ENCODE data around the gene ZNF518A. TPM values are rescaled to one million over a fixed set of nuclear protein-coding genes. Genes with fewer than 3 reads are reported as not detected.

Gene ZNF518A
- total RNA-seq, 1 experiment from 2014 or later: 26.1 TPM

- no peak for ATAC-seq
- no peak for TF ChIP-seq SIN3A (IDR thresholded peaks at IDR 0.05; ENCODE audit: borderline replicate concordance, insufficient read depth, low read depth, low read length)
- TF ChIP-seq, protein P1, sequence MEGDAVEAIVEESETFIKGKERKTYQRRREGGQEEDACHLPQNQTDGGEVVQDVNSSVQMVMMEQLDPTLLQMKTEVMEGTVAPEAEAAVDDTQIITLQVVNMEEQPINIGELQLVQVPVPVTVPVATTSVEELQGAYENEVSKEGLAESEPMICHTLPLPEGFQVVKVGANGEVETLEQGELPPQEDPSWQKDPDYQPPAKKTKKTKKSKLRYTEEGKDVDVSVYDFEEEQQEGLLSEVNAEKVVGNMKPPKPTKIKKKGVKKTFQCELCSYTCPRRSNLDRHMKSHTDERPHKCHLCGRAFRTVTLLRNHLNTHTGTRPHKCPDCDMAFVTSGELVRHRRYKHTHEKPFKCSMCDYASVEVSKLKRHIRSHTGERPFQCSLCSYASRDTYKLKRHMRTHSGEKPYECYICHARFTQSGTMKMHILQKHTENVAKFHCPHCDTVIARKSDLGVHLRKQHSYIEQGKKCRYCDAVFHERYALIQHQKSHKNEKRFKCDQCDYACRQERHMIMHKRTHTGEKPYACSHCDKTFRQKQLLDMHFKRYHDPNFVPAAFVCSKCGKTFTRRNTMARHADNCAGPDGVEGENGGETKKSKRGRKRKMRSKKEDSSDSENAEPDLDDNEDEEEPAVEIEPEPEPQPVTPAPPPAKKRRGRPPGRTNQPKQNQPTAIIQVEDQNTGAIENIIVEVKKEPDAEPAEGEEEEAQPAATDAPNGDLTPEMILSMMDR (IDR thresholded peaks at IDR 0.05): no peak
- TF ChIP-seq POLR2AphosphoS5 (IDR thresholded peaks at IDR 0.05; ENCODE audit: low read depth, low read length): no peak
- no peak for TF ChIP-seq TCF7L2 (IDR thresholded peaks at IDR 0.05; ENCODE audit: low read depth, low read length)
- TF ChIP-seq REST (IDR thresholded peaks at IDR 0.05; ENCODE audit: insufficient read depth in 1 of 2, low read depth in 2 of 2, low read length in 1 of 2): no peak
- peaks cover 8% of the 10 kb centered on the region for H3K9me3 ChIP-seq (ENCODE audit: control insufficient read depth, insufficient read depth, low read depth, low read length)
- intact Hi-C loops (cut with micrococcal nuclease; ENCODE audit: unreplicated experiment) (loop anchor here (1.0 kb wide), 1 partner anchor 40 kb away; the partner anchor contains the start of gene ZNF518A), in situ Hi-C loops (cut with HindIII; ENCODE audit: low pct_unique_long_range_greater_than_20kb, low sequenced_read_pairs) (no loop called here)
- peak overlapping the region; percentile 91 for H3K27ac ChIP-seq (ENCODE audit: low read length)
- DNase-seq (ENCODE audit: low read depth, low spot score): no peak
- BruUV-seq (replicated peaks): no TSS peak
- peak overlapping the region; percentile 70 to 92 for H3K4me3 ChIP-seq (ENCODE audit: low read depth in 2 of 2, low read length in 2 of 2)
- no peaks in the 10 kb centered on the region for H3K36me3 ChIP-seq (ENCODE audit: control insufficient read depth, insufficient read depth, low read length)
- peaks cover 19% of the 10 kb centered on the region for H3K27me3 ChIP-seq (ENCODE audit: control insufficient read depth, insufficient read depth, low read length)
- CTCF ChIA-PET: no interaction called here
- POLR2A ChIA-PET: interaction anchor here (0.9 to 2.2 kb wide), 2 partner anchors 33 to 39 kb away, joined by 3 to 6 read pairs; partner anchors contain the start of gene ZNF518A
- H3K4me1 ChIP-seq (ENCODE audit: control insufficient read depth, insufficient read depth, low read length): peaks cover 3% of the 10 kb centered on the region; the same call in 1 of the 2 replicates
These were observed 39.7 kb upstream of the ZNF518A start for GRCh38 chr10:96090463-96090800.

GRCh38 chr10:96092999-96093767 lies 36.9 kb upstream of the ZNF518A start:
- H3K27ac ChIP-seq (ENCODE audit: low read length): no peak overlapping the region
- H3K4me3 ChIP-seq (ENCODE audit: low read depth in 2 of 2, low read length in 2 of 2): no peak overlapping the region
- intact Hi-C loops (cut with micrococcal nuclease; ENCODE audit: unreplicated experiment) (no loop called here), in situ Hi-C loops (cut with HindIII; ENCODE audit: low pct_unique_long_range_greater_than_20kb, low sequenced_read_pairs) (no loop called here)
- ATAC-seq (no peak), DNase-seq (ENCODE audit: low read depth, low spot score) (no peak)
- H3K9me3 ChIP-seq (ENCODE audit: control insufficient read depth, insufficient read depth, low read depth, low read length): peaks cover 8% of the 10 kb centered on the region
- H3K4me1 ChIP-seq (ENCODE audit: control insufficient read depth, insufficient read depth, low read length): peaks cover 3% of the 10 kb centered on the region; the same call in 1 of the 2 replicates
- POLR2A ChIA-PET: no interaction called here
- CTCF ChIA-PET: no interaction called here
- no peak for TF ChIP-seq POLR2AphosphoS5 (IDR thresholded peaks at IDR 0.05; ENCODE audit: low read depth, low read length)
- TF ChIP-seq, protein P1 (IDR thresholded peaks at IDR 0.05): no peak
- TF ChIP-seq SIN3A (IDR thresholded peaks at IDR 0.05; ENCODE audit: borderline replicate concordance, insufficient read depth, low read depth, low read length): no peak
- no peak for TF ChIP-seq TCF7L2 (IDR thresholded peaks at IDR 0.05; ENCODE audit: low read depth, low read length)
- TF ChIP-seq REST (IDR thresholded peaks at IDR 0.05; ENCODE audit: insufficient read depth in 1 of 2, low read depth in 2 of 2, low read length in 1 of 2): no peak
- peaks cover 30% of the 10 kb centered on the region for H3K27me3 ChIP-seq (ENCODE audit: control insufficient read depth, insufficient read depth, low read length)
- BruUV-seq (replicated peaks): no TSS peak
- H3K36me3 ChIP-seq (ENCODE audit: control insufficient read depth, insufficient read depth, low read length): no peaks in the 10 kb centered on the region
